Panc1 (cell line): ENCODE data around the gene CDH23.

Experiments used
- POLR2AphosphoS5 ChIP-seq: IDR thresholded peaks from 2 replicates; pipeline ENCODE4 v1.6.1; 2012; ENCODE audit warnings: mild to moderate bottlenecking, low read depth, low read length, moderate library complexity
- SIN3A ChIP-seq: IDR thresholded peaks from 2 replicates; pipeline ENCODE4 v1.6.1; 2012; ENCODE audit warnings: low read depth, mild to moderate bottlenecking, low read length, moderate library complexity, borderline replicate concordance; ENCODE audit not compliant: insufficient read depth
- TF ChIP-seq, protein P1 (sequence below): fragments of 450-650 bp; IDR thresholded peaks from 2 replicates; pipeline ENCODE4 v1.5.1; 2017; ENCODE audit warnings: mild to moderate bottlenecking
- TF ChIP-seq, protein P2 (sequence below), 2 experiments: IDR thresholded peaks; 2 replicates each; pipeline ENCODE4 v1.6.1; 2011 to 2012; ENCODE audit warnings: low read depth in 2 of 2, control low read depth in 1 of 2, low read length in 1 of 2, mild to moderate bottlenecking in 1 of 2, moderate library complexity in 1 of 2; ENCODE audit not compliant: insufficient read depth in 1 of 2

DNA sequence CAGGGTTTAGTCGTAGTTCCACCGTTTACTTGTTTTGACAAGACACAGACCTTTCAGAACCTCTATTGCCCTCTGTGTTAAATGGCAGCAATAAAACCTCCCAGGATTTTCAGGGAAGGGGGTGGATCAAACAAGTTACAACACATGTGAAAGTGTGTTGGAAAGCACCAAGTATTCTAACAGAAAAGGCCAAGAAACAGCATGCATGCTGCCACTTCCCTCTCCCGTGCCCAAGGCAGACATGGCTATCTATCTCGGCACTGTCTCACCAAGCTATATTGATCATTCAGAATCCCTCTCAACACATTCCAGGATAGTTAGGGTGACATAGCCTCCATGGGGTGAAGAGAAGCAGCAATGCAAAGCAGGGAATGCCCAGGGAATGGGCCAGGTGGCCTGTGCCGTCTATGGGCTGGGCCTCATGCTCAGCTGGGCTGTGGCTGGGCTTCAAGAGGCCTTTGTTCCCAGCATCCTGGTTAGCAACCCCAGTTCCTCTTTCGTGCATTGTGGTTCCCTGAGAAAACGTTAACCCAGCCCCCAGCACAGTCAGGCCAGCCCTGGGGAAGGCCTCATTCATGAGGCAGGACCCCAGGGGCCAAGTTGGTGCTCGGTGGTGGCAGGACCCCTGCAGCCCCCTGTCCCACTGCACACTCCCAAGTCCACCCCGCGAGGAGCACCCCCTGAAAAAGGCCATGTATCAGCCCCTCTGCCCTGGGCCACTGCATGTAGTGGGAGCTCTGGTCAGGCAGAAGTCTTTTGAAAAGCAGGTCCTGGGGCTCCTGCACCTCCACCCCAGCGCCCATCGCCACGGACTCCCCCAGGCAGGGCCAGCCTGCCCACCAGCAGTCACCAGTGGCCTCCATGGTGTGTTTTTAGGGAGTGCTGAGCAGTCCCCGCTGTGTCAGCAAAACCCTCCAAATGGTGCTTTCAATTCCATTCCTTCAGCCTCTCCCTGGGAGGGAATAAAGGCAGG lies 351.1 kb downstream of the CDH23 start:
- TF ChIP-seq, protein P1, sequence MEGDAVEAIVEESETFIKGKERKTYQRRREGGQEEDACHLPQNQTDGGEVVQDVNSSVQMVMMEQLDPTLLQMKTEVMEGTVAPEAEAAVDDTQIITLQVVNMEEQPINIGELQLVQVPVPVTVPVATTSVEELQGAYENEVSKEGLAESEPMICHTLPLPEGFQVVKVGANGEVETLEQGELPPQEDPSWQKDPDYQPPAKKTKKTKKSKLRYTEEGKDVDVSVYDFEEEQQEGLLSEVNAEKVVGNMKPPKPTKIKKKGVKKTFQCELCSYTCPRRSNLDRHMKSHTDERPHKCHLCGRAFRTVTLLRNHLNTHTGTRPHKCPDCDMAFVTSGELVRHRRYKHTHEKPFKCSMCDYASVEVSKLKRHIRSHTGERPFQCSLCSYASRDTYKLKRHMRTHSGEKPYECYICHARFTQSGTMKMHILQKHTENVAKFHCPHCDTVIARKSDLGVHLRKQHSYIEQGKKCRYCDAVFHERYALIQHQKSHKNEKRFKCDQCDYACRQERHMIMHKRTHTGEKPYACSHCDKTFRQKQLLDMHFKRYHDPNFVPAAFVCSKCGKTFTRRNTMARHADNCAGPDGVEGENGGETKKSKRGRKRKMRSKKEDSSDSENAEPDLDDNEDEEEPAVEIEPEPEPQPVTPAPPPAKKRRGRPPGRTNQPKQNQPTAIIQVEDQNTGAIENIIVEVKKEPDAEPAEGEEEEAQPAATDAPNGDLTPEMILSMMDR, result no peak
- TF ChIP-seq POLR2AphosphoS5 (no peak), SIN3A (no peak)
- TF ChIP-seq, protein P2, sequence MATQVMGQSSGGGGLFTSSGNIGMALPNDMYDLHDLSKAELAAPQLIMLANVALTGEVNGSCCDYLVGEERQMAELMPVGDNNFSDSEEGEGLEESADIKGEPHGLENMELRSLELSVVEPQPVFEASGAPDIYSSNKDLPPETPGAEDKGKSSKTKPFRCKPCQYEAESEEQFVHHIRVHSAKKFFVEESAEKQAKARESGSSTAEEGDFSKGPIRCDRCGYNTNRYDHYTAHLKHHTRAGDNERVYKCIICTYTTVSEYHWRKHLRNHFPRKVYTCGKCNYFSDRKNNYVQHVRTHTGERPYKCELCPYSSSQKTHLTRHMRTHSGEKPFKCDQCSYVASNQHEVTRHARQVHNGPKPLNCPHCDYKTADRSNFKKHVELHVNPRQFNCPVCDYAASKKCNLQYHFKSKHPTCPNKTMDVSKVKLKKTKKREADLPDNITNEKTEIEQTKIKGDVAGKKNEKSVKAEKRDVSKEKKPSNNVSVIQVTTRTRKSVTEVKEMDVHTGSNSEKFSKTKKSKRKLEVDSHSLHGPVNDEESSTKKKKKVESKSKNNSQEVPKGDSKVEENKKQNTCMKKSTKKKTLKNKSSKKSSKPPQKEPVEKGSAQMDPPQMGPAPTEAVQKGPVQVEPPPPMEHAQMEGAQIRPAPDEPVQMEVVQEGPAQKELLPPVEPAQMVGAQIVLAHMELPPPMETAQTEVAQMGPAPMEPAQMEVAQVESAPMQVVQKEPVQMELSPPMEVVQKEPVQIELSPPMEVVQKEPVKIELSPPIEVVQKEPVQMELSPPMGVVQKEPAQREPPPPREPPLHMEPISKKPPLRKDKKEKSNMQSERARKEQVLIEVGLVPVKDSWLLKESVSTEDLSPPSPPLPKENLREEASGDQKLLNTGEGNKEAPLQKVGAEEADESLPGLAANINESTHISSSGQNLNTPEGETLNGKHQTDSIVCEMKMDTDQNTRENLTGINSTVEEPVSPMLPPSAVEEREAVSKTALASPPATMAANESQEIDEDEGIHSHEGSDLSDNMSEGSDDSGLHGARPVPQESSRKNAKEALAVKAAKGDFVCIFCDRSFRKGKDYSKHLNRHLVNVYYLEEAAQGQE (IDR thresholded peaks at IDR 0.05; ENCODE audit: insufficient read depth in 1 of 2, low read depth in 2 of 2, low read length in 1 of 2), result no peak
